D721Med (cell line): ENCODE measurements around the gene ZIC4.

Experiments
- DNase-seq: peaks from one replicate; pipeline ENCODE4 v3.0.0; 2011; ENCODE audit warnings: low spot score; ENCODE audit not compliant: insufficient read length
- FAIRE-seq: peaks from 2 replicates; lab custom pipeline; 2011; peaks lifted over from hg19 to GRCh38; lab: Jason Lieb, UNC
- TF ChIP-seq, protein P1 (sequence below): IDR thresholded peaks from 2 replicates; pipeline ENCODE4 v1.5.1; 2012; ENCODE audit warnings: mild to moderate bottlenecking, control low read depth; ENCODE audit not compliant: insufficient read depth; ENCODE audit errors: missing control alignments

The ZIC4 gene

DNA sequence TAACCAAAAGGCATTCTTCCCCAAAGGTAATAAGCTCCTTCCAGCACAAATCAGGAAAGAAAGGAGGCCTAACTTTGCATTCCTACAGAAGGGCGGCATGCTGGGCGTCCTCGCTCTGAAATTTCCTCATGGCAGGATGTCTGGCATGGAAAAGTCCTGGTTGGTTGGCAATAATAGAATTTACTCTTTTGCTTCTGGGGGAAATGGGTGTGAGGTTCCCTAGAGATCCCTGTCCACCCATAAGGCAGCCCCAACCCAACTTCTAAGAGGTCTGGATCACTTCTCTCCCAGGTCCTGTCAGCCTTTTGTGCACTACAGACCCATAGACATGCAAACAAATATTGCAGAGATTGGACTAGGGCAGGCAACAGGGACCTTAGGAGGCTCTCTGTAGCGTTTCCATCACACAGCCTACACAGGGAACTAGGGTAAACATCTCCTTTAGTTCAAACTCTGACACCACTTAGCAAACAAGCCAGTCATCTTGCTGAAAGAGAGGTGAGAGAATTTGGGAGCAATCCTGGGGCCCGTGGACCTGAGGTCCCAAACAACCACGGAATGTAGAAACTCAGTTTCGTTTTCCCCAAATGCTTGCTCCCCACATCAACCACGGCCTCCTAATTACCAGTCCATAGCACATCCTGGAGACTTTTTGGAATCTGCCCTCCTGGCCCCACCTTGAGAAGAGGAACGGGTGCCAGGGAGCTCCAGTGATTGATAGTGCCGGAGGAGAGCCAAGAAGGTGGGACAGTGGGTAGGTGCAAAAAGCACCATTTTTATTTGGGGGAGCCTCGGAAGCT lies 2.1 kb downstream of the ZIC4 start:
- no peak for FAIRE-seq
- TF ChIP-seq, protein P1, sequence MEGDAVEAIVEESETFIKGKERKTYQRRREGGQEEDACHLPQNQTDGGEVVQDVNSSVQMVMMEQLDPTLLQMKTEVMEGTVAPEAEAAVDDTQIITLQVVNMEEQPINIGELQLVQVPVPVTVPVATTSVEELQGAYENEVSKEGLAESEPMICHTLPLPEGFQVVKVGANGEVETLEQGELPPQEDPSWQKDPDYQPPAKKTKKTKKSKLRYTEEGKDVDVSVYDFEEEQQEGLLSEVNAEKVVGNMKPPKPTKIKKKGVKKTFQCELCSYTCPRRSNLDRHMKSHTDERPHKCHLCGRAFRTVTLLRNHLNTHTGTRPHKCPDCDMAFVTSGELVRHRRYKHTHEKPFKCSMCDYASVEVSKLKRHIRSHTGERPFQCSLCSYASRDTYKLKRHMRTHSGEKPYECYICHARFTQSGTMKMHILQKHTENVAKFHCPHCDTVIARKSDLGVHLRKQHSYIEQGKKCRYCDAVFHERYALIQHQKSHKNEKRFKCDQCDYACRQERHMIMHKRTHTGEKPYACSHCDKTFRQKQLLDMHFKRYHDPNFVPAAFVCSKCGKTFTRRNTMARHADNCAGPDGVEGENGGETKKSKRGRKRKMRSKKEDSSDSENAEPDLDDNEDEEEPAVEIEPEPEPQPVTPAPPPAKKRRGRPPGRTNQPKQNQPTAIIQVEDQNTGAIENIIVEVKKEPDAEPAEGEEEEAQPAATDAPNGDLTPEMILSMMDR: no peak
- no peak for DNase-seq

DNA sequence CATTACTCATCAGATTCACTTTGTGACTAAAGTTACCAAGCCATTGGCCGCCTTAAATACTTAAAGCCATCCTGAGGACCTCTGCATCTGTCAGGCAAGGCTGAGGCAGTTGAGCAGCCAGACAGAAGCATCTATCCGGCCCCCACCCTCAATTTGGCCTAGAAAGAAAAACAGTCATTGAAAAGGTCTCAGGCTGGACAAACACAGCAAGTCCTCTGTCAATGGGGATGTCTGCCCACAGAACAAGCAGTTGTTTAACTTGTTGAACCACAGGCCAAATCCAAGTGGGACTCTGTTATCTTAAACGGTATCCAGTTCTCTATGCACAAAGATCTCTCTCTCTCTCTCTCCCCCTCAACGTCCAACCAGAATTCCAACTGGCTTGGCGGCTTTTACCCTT lies 2.8 kb downstream of the ZIC4 start:
- DNase-seq (no peak), FAIRE-seq (no peak)
- TF ChIP-seq, protein P1: no peak

DNA sequence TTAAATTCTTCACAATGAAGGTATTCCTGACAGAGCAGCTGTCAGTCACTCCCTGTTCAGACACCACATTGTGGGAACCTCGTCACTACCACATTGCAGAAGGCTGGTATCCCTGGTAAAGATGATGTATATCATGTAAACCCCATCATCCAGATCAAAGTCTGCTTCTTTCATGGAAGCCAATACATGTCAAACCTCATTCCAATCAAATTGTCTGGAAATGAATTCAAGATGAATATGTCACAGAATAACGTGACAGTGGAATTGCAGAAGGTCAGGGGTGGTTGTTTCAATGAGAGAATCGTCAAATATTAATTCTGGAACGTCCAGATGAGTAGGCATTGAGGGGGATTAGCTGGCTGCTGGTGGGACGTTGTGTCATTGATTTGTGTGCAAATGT lies 4.2 kb downstream of the ZIC4 start:
- no peak for DNase-seq
- TF ChIP-seq, protein P1: no peak

DNA sequence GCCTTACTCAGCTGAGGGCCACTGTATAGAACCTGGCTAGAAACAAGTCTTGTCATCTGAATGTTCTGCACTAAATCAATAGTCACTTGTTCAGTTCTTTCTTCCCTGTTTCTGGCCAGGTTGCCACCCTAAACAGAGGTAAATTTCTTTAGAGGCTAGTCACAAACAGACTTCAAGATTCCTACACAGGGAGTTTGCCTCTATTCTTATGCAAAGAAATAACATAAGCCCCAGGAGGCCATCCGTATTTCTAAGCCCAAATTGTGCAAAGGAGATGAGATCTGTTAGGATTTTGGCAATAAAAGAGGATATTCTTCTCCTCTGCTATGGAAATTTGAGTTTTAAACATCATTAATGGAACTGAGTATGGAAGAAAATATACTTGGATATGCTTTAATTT lies 4.9 kb downstream of the ZIC4 start:
- TF ChIP-seq, protein P1: no peak
- no peak for DNase-seq
- FAIRE-seq: no peak

More for the DNA sequence above, 4.2 kb downstream of the ZIC4 start:
- FAIRE-seq: no peak

DNA sequence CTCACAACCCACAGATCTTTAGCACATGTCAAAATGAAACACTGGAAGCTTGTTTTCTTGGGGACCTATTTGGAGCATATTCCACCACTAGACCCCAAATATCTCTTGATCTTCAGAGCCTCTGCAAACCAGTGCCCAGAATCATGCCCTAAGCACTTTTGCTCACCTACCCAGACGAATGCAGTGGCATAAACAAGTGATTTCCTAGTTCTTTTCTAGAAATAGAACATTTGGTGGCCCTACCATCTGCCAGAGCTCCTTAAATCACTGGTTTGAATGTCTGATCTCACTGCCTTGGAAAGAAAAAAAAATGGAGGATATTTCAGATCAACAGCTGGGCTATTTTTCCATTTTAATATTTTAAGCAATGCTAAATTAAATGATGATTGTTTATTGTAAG lies 5.3 kb downstream of the ZIC4 start:
- no peak for FAIRE-seq
- DNase-seq: no peak
- TF ChIP-seq, protein P1: no peak

DNA sequence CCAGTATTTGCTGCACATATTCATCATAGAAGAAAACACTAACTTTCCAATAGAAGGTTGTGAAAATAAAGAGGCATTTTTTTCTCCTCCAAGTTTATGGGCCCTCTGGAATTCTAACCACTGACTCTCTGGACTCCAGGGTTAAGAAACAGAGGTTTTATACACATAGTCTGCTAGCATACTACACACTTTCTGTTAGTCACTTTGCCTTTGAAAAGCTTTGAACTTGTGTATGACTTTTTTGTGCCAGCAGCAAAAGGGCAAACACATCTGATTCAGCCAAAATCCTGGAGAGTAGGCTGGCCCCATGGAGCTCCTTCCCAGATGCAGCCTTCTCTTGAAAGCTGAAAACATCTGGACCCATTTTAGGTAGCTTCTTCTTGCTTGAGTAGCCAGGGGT lies 6.2 kb downstream of the ZIC4 start:
- no peak for FAIRE-seq
- TF ChIP-seq, protein P1: no peak
- DNase-seq: no peak
